GM12891 (cell line): ENCODE results near the gene LEP.

ENCODE experiments used
- DNase-seq: peaks from one replicate; pipeline ENCODE4 v3.0.0; 2011; ENCODE audit warnings: low spot score; ENCODE audit not compliant: insufficient read length
- FAIRE-seq: peaks from 2 replicates; lab custom pipeline; 2011; peaks lifted over from hg19 to GRCh38; lab: Jason Lieb, UNC
- PAX5 ChIP-seq: IDR thresholded peaks from 2 replicates; pipeline ENCODE4 v1.6.1; 2011; ENCODE audit warnings: low read length, moderate library complexity, mild to moderate bottlenecking; ENCODE audit not compliant: insufficient read depth, severe bottlenecking
- POLR2A ChIP-seq: IDR thresholded peaks from 2 replicates; pipeline ENCODE4 v1.6.1; 2011; ENCODE audit warnings: low read depth, low read length, control low read depth
- POLR2AphosphoS5 ChIP-seq: IDR thresholded peaks from 2 replicates; pipeline ENCODE4 v1.6.1; 2011; ENCODE audit warnings: low read depth, low read length, control low read depth
- POU2F2 ChIP-seq: IDR thresholded peaks from 2 replicates; pipeline ENCODE4 v1.6.1; 2011; ENCODE audit warnings: low read depth, mild to moderate bottlenecking, control low read depth, low read length, moderate library complexity
- SPI1 ChIP-seq: IDR thresholded peaks from 2 replicates; pipeline ENCODE4 v1.6.1; 2011; ENCODE audit warnings: low read depth, low read length, control low read depth
- TAF1 ChIP-seq: IDR thresholded peaks from 2 replicates; pipeline ENCODE4 v1.6.1; 2011; ENCODE audit warnings: low read depth, low read length, control low read depth

LEP gene

GRCh38 chr7:128203047-128203491, 38.0 kb upstream of the LEP start:
- TF ChIP-seq POU2F2 = no peak
- TF ChIP-seq TAF1 = no peak
- no peak for TF ChIP-seq PAX5
- no peak for TF ChIP-seq SPI1
- TF ChIP-seq POLR2AphosphoS5 = no peak
- TF ChIP-seq POLR2A = no peak
- no peak for DNase-seq
- no peak for FAIRE-seq

DNA sequence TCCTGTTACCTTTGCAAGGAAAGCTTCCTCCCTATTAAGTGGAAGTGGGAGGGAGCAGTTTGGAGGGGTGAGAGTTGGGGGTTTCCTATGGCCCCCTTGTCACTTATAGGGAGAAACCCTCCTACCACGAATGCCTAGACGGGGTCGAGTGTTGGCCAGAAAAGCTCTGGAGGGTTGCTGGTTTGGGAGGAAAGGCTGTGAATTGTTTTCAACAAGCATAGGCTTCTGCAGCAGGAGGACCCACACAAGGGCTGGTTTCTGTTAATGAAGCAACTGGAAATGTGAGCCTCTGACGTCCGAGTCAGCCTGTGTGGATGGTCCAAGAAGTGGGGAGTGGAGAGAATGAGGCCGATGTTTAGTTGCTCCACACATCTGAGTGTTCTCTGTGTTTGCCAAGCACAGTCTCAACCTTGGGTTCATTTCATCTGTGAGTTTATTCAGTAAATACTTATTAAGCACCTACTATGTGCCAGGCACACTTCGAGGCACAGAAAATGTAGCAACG, 37.3 kb upstream of the LEP start:
- no peak for FAIRE-seq
- DNase-seq = no peak
- TF ChIP-seq POLR2A (no peak), TAF1 (no peak), POU2F2 (no peak), POLR2AphosphoS5 (no peak), SPI1 (no peak), PAX5 (no peak)

DNA sequence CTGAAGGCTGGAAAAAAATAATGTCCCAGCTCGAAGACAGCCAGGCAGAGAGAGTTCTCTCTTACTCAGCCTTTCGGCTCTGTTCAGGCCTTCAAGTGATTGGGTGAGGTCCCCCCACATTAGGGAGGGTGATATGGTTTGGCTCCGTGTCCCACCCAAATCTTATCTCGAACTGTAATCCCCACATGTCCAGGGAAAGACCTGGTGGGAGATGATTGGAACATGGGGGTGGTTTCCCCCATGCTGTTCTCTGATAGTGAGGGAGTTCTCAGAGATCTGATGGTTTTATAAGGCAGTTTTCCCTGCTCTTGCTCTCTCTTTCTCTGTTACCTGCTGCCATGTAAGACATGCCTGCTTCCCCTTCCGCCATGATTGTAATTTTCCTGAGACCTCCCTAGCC, 36.6 kb upstream of the LEP start:
- no peak for FAIRE-seq
- no peak for DNase-seq
- TF ChIP-seq TAF1 (no peak), PAX5 (no peak), POLR2AphosphoS5 (no peak), POLR2A (no peak), SPI1 (no peak), POU2F2 (no peak)

DNA sequence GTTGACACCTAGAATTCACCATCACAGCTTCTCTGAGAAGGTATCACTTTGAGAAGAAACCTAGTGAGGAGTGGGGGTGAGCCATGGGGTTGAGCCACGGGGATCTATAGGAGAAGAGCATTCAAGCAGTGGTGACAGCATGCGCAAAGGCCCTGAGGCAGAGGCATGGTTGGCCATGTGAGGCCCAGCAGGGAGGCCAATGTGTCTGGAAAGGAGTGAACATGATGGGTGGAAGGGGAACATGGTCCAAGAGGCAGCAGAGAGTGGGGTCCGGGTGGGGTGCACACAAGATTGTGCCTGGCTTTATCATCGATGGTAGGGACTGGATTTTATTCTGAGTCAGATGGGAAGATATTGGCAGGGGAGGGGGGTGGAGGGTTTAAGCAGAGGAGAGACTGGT, 36.0 kb upstream of the LEP start:
- TF ChIP-seq POLR2AphosphoS5 (no peak), SPI1 (no peak), PAX5 (no peak), POLR2A (no peak), POU2F2 (no peak), TAF1 (no peak)
- FAIRE-seq (no peak), DNase-seq (no peak)

GRCh38 chr7:128206017-128206746, 34.9 kb upstream of the LEP start:
- TF ChIP-seq POLR2A = no peak
- no peak for TF ChIP-seq POLR2AphosphoS5
- TF ChIP-seq TAF1 = no peak
- TF ChIP-seq PAX5 = no peak
- no peak for TF ChIP-seq POU2F2
- TF ChIP-seq SPI1 = no peak
- DNase-seq (no peak), FAIRE-seq (no peak)

DNA sequence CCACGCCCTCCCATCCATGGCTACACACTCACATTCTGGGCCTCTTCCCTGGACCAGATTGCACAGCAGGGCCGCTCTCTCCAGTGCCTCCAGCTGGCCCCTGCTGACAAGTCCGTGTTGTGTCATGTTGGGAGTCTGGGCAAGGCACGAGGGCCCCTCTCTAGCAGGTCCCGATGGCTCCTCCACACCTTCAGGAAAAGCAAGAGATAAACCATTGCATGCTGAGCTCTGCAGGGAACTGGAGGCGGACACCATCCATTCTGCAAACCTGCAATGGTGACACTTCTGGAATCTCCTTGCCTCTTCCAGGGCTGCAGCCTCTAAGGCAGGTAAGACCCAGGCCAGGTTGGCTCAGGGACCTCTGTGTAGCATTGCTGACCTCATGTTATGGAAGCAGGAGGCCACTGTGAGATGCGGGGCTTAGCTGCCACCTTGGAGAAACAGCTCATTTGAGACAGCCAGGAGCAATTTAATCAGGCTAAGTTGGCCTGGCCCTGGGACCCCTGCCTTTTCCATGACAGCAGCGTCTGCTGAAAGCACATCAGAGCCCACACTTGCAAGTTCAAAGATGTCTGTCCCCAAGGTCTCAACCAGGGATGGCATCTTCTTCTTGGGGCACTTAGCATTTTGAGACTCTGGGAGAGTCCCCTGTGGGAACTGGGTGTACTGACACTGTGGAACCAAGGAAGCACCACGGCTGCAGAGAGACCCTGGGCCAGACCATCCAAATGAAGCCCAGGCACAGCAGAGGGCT, 34.2 kb upstream of the LEP start:
- DNase-seq (no peak), FAIRE-seq (no peak)
- TF ChIP-seq PAX5 (no peak), SPI1 (no peak), TAF1 (no peak), POLR2A (no peak), POLR2AphosphoS5 (no peak)

DNA sequence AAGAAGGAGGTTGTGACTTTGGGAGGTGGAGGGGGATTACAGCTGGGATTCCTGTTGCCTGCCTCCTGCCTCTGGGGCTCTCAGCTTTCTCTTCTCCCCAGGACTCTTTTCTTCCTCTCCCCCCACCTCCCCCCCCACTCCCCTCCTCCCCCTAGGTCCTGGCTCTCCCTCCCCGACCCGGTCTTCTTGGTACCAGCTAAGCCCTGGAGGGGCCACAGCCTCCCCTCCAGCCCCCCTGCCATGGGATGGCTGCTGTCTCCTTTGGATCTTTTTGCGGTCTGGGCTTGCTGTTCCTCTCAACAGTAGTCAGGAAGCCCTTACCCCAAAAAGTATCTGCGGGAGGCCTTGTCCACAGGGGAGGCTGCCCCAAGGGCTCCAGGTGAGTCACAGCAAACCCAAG, 33.5 kb upstream of the LEP start:
- DNase-seq (no peak), FAIRE-seq (no peak)
- TF ChIP-seq TAF1 (no peak), POLR2AphosphoS5 (no peak), POLR2A (no peak), PAX5 (no peak), POU2F2 (no peak), SPI1 (no peak)

GRCh38 chr7:128209229-128210035, 31.6 kb upstream of the LEP start:
- DNase-seq (peak; percentile 74), FAIRE-seq (peak; percentile 98)
- TF ChIP-seq POU2F2 (0 out of 2 replicates have a peak, but pooled peaks have one; percentile 39), POLR2AphosphoS5 (no peak)

DNA sequence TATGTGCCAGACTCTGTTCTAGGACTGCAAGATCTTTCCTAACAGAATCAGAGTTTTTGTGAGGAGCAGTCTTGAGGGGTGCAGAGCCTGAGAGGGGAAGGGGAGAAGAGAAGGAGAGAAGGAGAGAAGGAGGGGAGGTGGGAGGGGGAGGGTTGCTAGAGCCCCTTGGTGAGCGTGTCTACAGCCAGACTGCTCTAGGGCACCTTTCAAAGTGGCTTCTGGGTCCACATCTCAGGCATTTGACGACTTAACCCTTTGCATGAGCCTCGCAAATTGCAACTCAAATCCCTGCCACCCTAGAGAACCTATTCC, 31.1 kb upstream of the LEP start:
- no peak for DNase-seq
- no peak for FAIRE-seq
- TF ChIP-seq POLR2A = no peak
- TF ChIP-seq SPI1 = no peak
- no peak for TF ChIP-seq POU2F2
- TF ChIP-seq PAX5 = no peak
- TF ChIP-seq POLR2AphosphoS5 = no peak
- TF ChIP-seq TAF1 = no peak
